GM13976 (cell line): ENCODE results near the gene MBD3.

Source experiments
- DNase-seq: peaks from one replicate; pipeline ENCODE4 v3.0.0; 2012; ENCODE audit warnings: low spot score
- CTCF ChIP-seq: IDR thresholded peaks from 2 replicates; pipeline ENCODE4 v1.5.1; 2012; ENCODE audit warnings: borderline replicate concordance, mild to moderate bottlenecking; ENCODE audit not compliant: insufficient read depth; ENCODE audit errors: extremely low read depth, missing control alignments, control extremely low read depth
- in situ Hi-C: fragments of 300-500 bp; cut with MboI; formaldehyde crosslinking; loops from one replicate; pipeline ENCODE4 v1.12.0; 2022; ENCODE audit warnings: low sequenced_read_pairs, mixed read lengths, inconsistent platforms; ENCODE audit not compliant: unreplicated experiment

Gene MBD3

GRCh38 chr19:1619703-1620102, 27.0 kb upstream of the MBD3 start:
- DNase-seq = no peak
- TF ChIP-seq CTCF = no peak
- in situ Hi-C loops = no loop called here

GRCh38 chr19:1619094-1619439, 26.4 kb upstream of the MBD3 start:
- no peak for TF ChIP-seq CTCF
- in situ Hi-C loops = no loop called here
- DNase-seq = no peak

- peak; percentile 82 for DNase-seq
- in situ Hi-C loops = no loop called here
- peak; percentile 31 for TF ChIP-seq CTCF
These were observed 25.8 kb upstream of the MBD3 start for GRCh38 chr19:1618157-1619093.

GRCh38 chr19:1616875-1617274, 24.2 kb upstream of the MBD3 start:
- in situ Hi-C loops = no loop called here

GRCh38 chr19:1616396-1616795, 23.7 kb upstream of the MBD3 start:
- in situ Hi-C loops = no loop called here
- DNase-seq = no peak
- no peak for TF ChIP-seq CTCF

More at GRCh38 chr19:1616875-1617274, 24.2 kb upstream of the MBD3 start:
- no peak for TF ChIP-seq CTCF
- no peak for DNase-seq

- TF ChIP-seq CTCF = no peak
- in situ Hi-C loops = no loop called here
- no peak for DNase-seq
These were observed 22.6 kb upstream of the MBD3 start for GRCh38 chr19:1615156-1615765.
